Mesenchymal stem cell (in vitro differentiated cells and primary cell): Measurements from ENCODE around the gene MPZL1.

Source experiments
- DNase-seq: peaks from one replicate; pipeline ENCODE4 v3.0.0-alpha.2; 2013
- H2AFZ ChIP-seq: one replicate; pipeline ENCODE4 v1.6.1; 2013; ENCODE audit warnings: low read depth, mild to moderate bottlenecking, control low read depth, inconsistent platforms, low read length, moderate library complexity
- H2AK5ac ChIP-seq: 2 replicates; pipeline ENCODE4 v1.6.1; 2013; ENCODE audit warnings: low read length, moderate library complexity, mild to moderate bottlenecking, inconsistent platforms; ENCODE audit not compliant: severe bottlenecking
- H2BK120ac ChIP-seq: one replicate; pipeline ENCODE4 v1.6.1; 2013; ENCODE audit warnings: low read depth, mild to moderate bottlenecking, inconsistent platforms, low read length, moderate library complexity
- H2BK12ac ChIP-seq, 2 experiments: one replicate each; pipeline ENCODE4 v1.6.1; 2013; ENCODE audit warnings: inconsistent platforms in 2 of 2, low read length in 2 of 2, mild to moderate bottlenecking in 2 of 2, moderate library complexity in 2 of 2, control low read depth in 1 of 2
- H2BK15ac ChIP-seq: one replicate; pipeline ENCODE4 v1.6.1; 2013; ENCODE audit warnings: mild to moderate bottlenecking, low read depth, inconsistent platforms; ENCODE audit not compliant: poor library complexity, severe bottlenecking
- H2BK5ac ChIP-seq: 2 replicates; pipeline ENCODE4 v1.6.1; 2013; ENCODE audit warnings: low read depth, mild to moderate bottlenecking, low read length, control low read depth, inconsistent platforms; ENCODE audit not compliant: poor library complexity, severe bottlenecking
- H3K14ac ChIP-seq, 2 experiments: one replicate each; pipeline ENCODE4 v1.6.1; 2013; ENCODE audit warnings: inconsistent platforms in 2 of 2, low read length in 2 of 2, control low read depth in 1 of 2, mild to moderate bottlenecking in 1 of 2, moderate library complexity in 1 of 2
- H3K18ac ChIP-seq, 2 experiments: one replicate each; pipeline ENCODE4 v1.6.1; 2013; ENCODE audit warnings: inconsistent platforms in 2 of 2, low read length in 2 of 2, control low read depth in 1 of 2, low read depth in 1 of 2, mild to moderate bottlenecking in 1 of 2
- H3K23ac ChIP-seq, 2 experiments: one replicate each; pipeline ENCODE4 v1.6.1; 2013; ENCODE audit warnings: inconsistent platforms in 2 of 2, low read length in 2 of 2, mild to moderate bottlenecking in 2 of 2, moderate library complexity in 2 of 2, control low read depth in 1 of 2
- H3K27ac ChIP-seq: 2 replicates; pipeline ENCODE4 v1.5.1; 2013; ENCODE audit warnings: mild to moderate bottlenecking, moderate library complexity, low read length, control low read depth, inconsistent platforms; ENCODE audit not compliant: poor library complexity, severe bottlenecking
- H3K27me3 ChIP-seq, 2 experiments: 2 replicates each; pipeline versions ENCODE4 v1.6.1 to v1.7.0; 2013; ENCODE audit warnings: low read length in 2 of 2, mild to moderate bottlenecking in 2 of 2, moderate library complexity in 2 of 2, control low read depth in 1 of 2, inconsistent platforms in 1 of 2; ENCODE audit not compliant: control insufficient read depth in 1 of 2, insufficient read depth in 1 of 2
- H3K36me3 ChIP-seq, 2 experiments: 2 replicates each; pipeline versions ENCODE4 v1.6.1 to v1.7.0; 2013; ENCODE audit warnings: low read length in 2 of 2, control low read depth in 1 of 2, inconsistent platforms in 1 of 2, low read depth in 1 of 2, mild to moderate bottlenecking in 1 of 2; ENCODE audit not compliant: insufficient read depth in 2 of 2, control insufficient read depth in 1 of 2
- H3K4ac ChIP-seq, 2 experiments: one replicate each; pipeline ENCODE4 v1.6.1; 2013; ENCODE audit warnings: inconsistent platforms in 2 of 2, low read length in 2 of 2, mild to moderate bottlenecking in 2 of 2, moderate library complexity in 2 of 2, control low read depth in 1 of 2, low read depth in 1 of 2
- H3K4me1 ChIP-seq: 2 replicates; pipeline ENCODE4 v1.6.1; 2013; ENCODE audit warnings: low read depth, low read length, control low read depth; ENCODE audit not compliant: control insufficient read depth, insufficient read depth
- H3K4me2 ChIP-seq: 2 replicates; pipeline ENCODE4 v1.6.1; 2013; ENCODE audit warnings: low read length, mild to moderate bottlenecking, inconsistent platforms; ENCODE audit not compliant: poor library complexity, severe bottlenecking
- H3K4me3 ChIP-seq, 2 experiments: 2 replicates each; pipeline versions ENCODE4 v1.5.1 to v1.7.0; 2013; ENCODE audit warnings: low read length in 2 of 2, mild to moderate bottlenecking in 2 of 2, control low read depth in 1 of 2, low read depth in 1 of 2; ENCODE audit not compliant: insufficient read depth in 1 of 2
- H3K79me1 ChIP-seq: replicated peaks from 2 replicates; pipeline ENCODE4 v1.6.1; 2013; ENCODE audit warnings: mild to moderate bottlenecking, control low read depth, low read length, inconsistent platforms; ENCODE audit not compliant: poor library complexity, severe bottlenecking
- H3K9ac ChIP-seq: 2 replicates; pipeline ENCODE4 v1.7.0; 2013; ENCODE audit warnings: mild to moderate bottlenecking, low read length, moderate library complexity
- H3K9me3 ChIP-seq: 2 replicates; pipeline ENCODE4 v1.7.0; 2013; ENCODE audit warnings: mild to moderate bottlenecking, low read length; ENCODE audit not compliant: control insufficient read depth
- H4K8ac ChIP-seq: one replicate; pipeline ENCODE4 v1.6.1; 2013; ENCODE audit warnings: inconsistent platforms, mild to moderate bottlenecking, low read length, moderate library complexity
- H4K91ac ChIP-seq: one replicate; pipeline ENCODE4 v1.6.1; 2013; ENCODE audit warnings: mild to moderate bottlenecking, low read length, inconsistent platforms
- WGBS: methylation state at CpG from one replicate; pipeline ENCODE4 v1.1.7; 2013; ENCODE audit warnings: mixed read lengths; 5-methylcytosine and 5-hydroxymethylcytosine counted together

Gene MPZL1

DNA sequence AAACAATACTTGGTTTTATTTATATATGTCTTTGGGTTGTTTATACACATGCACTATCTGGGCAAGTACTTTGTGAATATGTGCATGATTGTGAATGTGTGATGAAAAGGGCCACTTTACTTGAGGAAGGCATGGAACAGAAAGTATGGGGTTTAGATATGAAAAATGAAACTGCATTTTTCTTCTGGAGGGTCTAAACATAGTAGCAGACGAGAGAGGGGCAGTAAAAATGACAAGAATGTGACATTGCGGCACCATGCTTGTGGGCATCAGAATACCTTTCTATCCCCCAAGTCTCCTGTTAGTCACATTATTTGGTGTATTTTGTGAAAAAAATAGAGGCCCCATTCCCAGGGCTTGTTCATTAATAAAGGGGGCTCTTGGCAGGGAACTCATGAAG is 15.4 kb upstream of the MPZL1 start:
- 29% methylated on average over 1 of the region's 2 CpGs for WGBS

DNA sequence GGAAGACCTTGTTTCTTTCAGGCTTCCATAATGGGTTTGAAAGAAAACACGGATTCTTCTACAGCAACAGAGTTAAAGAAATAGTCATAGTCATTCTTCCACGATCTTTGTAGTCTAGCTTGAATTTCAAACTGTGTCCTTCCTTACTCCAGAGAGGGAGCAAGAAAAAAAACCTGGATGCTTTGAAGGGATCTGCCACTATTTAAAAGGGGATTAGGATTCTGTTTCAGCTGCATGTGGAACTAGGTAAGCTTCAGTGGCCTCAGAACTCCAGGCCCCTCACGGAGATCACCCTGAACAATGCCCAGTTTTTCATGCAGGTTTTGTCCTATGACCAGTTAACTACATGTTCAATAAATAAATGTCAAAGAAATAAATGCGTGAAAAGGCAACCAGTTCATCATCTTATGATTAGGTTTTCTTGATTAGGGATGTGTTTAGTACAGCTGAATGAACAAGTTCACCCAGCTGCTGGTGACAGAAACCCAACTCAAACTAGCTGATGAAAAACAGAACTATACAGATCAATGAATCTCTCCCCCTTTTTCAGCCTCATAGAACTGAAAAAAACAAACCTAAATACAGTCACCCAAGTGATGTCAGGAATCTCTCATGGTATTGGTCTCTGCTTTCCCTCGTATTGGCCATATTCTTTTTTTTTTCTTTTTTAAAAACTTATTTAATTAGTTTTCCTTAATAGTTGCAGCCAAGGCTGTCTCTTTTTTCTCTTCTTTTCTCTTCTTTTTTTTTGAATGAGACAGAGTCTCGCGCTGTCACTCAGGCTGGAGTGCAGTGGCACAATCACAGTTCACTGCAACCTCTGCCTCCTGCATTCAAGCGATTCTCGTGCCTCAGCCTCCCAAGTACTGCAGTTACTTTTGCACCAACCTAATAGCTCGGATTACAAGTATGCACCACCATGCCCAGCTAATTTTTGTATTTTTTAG is 14.6 kb upstream of the MPZL1 start:
- Histone ChIP-seq H3K4me2 (no peak overlapping the region), H3K14ac (no peak overlapping the region), H3K4me3 (no peak overlapping the region), H3K4ac (no peak overlapping the region), H3K4me1 (peaks cover 2% of the 10 kb centered on the region), H3K27ac (no peak overlapping the region), H3K9me3 (no peaks in the 10 kb centered on the region), H3K79me1 (no peaks in the 10 kb centered on the region), H2BK12ac (no peak overlapping the region), H2AFZ (no peak overlapping the region), H3K23ac (no peak overlapping the region), H3K27me3 (peaks cover 15 to 18% of the 10 kb centered on the region in 2 experiments), H2BK15ac (no peak overlapping the region), H2AK5ac (no peak overlapping the region), H3K36me3 (no peaks in the 10 kb centered on the region), H3K9ac (no peak overlapping the region), H2BK5ac (no peak overlapping the region), H2BK120ac (no peak overlapping the region), H4K91ac (no peak overlapping the region), H4K8ac (no peak overlapping the region), H3K18ac (no peak overlapping the region)
- DNase-seq: no peak
- WGBS: 93% methylated on average over 7 of the region's 10 CpGs

More for the DNA sequence above, 15.4 kb upstream of the MPZL1 start:
- Histone ChIP-seq H2BK120ac (no peak overlapping the region), H4K8ac (no peak overlapping the region), H3K9ac (no peak overlapping the region), H3K36me3 (no peaks in the 10 kb centered on the region), H3K4me2 (no peak overlapping the region), H3K18ac (no peak overlapping the region), H3K4me1 (peaks cover 2% of the 10 kb centered on the region), H3K4me3 (no peak overlapping the region), H2BK12ac (no peak overlapping the region), H4K91ac (no peak overlapping the region), H2AFZ (no peak overlapping the region), H2BK15ac (no peak overlapping the region), H3K4ac (no peak overlapping the region), H3K14ac (no peak overlapping the region), H3K79me1 (no peaks in the 10 kb centered on the region), H3K9me3 (no peaks in the 10 kb centered on the region), H2BK5ac (no peak overlapping the region), H3K27me3 (peaks cover 23 to 26% of the 10 kb centered on the region in 2 experiments), H3K27ac (no peak overlapping the region), H3K23ac (no peak overlapping the region), H2AK5ac (no peak overlapping the region)
- DNase-seq: no peak

DNA sequence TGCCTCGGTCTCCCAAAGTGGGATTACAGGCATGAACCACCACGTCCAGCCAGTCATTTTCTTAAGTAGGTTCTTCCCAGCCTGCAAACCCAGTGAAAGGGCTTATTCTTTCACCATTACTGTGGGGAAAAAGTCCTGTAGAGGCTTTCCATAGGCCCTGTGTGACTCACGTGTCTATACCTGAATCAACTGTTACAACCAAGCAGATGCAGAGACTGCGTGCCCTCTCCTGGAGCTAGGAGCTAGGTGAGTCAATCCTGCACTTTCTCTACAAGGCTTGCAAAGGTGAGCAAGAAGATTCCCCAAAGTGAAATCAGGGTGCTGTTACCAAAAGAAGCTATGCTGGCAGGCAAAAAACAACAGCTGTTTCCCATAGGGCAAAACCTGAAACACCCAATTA is 13.8 kb upstream of the MPZL1 start:
- Histone ChIP-seq H2AFZ (no peak overlapping the region), H3K4me2 (no peak overlapping the region), H2BK5ac (no peak overlapping the region), H3K9me3 (no peaks in the 10 kb centered on the region), H3K79me1 (no peaks in the 10 kb centered on the region), H2AK5ac (no peak overlapping the region), H3K27ac (no peak overlapping the region), H3K23ac (no peak overlapping the region), H2BK12ac (no peak overlapping the region), H3K4ac (no peak overlapping the region), H3K27me3 (peaks cover 14 to 16% of the 10 kb centered on the region in 2 experiments), H3K14ac (no peak overlapping the region), H3K9ac (no peak overlapping the region), H2BK120ac (no peak overlapping the region), H3K4me3 (no peak overlapping the region), H3K36me3 (no peaks in the 10 kb centered on the region), H3K18ac (no peak overlapping the region), H3K4me1 (peaks cover 2% of the 10 kb centered on the region), H4K91ac (no peak overlapping the region), H4K8ac (no peak overlapping the region), H2BK15ac (no peak overlapping the region)
- WGBS: 83% methylated on average over 4 of the region's 4 CpGs
- DNase-seq: no peak

DNA sequence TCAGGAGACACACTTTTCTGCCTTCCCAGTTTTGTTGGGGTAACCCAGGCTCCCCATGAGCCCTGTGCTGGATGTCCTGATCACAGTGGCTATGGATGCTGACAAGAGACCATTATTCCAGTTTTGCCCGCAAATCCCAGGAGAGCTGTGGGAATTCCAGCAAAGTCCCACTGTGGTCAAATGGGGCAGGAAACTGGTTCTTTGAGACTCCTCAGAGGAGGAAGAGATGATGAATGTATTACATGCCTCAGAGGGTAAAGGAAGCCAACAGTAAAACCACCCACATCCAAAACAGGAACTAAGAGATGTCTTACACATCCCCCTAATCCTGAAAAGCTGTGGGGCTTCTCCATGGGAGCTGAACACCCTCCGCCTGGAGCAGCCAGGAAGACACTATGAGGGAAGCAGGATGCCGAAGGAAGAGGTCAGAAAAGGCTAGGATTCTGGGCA is 12.8 kb upstream of the MPZL1 start:
- peaks cover 4 to 10% of the 10 kb centered on the region in 2 experiments for H3K27me3 ChIP-seq
- no peak overlapping the region for H2BK5ac ChIP-seq
- no peak for DNase-seq
- H3K9ac ChIP-seq: no peak overlapping the region
- 75% methylated on average over 3 of the region's 3 CpGs for WGBS
- no peaks in the 10 kb centered on the region for H3K36me3 ChIP-seq
- no peak overlapping the region for H4K8ac ChIP-seq
- peaks cover 6% of the 10 kb centered on the region for H3K4me1 ChIP-seq
- no peak overlapping the region for H2BK15ac ChIP-seq
- H2BK120ac ChIP-seq: no peak overlapping the region
- H2AFZ ChIP-seq: no peak overlapping the region
- no peak overlapping the region for H3K4me2 ChIP-seq
- H3K4ac ChIP-seq: no peak overlapping the region
- H3K14ac ChIP-seq: no peak overlapping the region
- H2BK12ac ChIP-seq: no peak overlapping the region
- H4K91ac ChIP-seq: no peak overlapping the region
- H2AK5ac ChIP-seq: no peak overlapping the region
- H3K27ac ChIP-seq: no peak overlapping the region
- no peaks in the 10 kb centered on the region for H3K9me3 ChIP-seq
- H3K79me1 ChIP-seq: no peaks in the 10 kb centered on the region
- H3K18ac ChIP-seq: no peak overlapping the region
- H3K4me3 ChIP-seq: no peak overlapping the region
- no peak overlapping the region for H3K23ac ChIP-seq
